ENCODE data around the gene MYPN. TPM values are rescaled to one million over a fixed set of nuclear protein-coding genes. Genes with fewer than 3 reads are reported as not detected.

MYPN gene
- total and polyA plus RNA-seq, 4 donors: 0.01 to 0.08 (median 0.03) TPM; not detected in 1

DNA sequence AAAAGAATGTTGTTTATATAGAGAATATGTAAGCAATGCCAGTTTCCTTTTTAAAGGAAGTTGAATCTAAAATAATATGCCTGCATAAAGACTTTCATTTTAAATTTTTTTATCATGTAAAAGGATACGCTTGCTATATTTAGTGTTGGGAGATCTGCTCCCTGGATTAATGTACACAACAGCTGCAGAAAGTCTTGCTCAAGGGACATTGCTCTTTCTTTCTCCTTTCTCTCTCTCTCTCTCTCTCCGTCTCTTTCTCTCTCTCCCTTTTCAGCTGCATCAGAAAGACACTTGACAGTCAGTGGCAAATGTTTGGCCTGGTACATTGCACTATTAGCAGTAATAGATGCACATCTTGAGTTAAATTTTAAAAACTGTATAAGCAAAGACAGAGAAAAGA, 739 bp downstream of the MYPN start:
- Histone ChIP-seq H3K9me3 (ENCODE audit: control insufficient read depth in 4 of 4, low read length in 3 of 4) (no peaks in the 10 kb centered on the region), H3K27me3 (ENCODE audit: control insufficient read depth in 4 of 4, insufficient read depth in 4 of 4, low read length in 3 of 4) (no peaks in the 10 kb centered on the region), H3K36me3 (ENCODE audit: control insufficient read depth in 4 of 4, insufficient read depth in 3 of 4, low read depth in 1 of 4, low read length in 3 of 4) (no peaks in the 10 kb centered on the region), H3K9ac (ENCODE audit: low read depth in 1 of 2, low read length in 2 of 2) (no peak overlapping the region), H3K27ac (ENCODE audit: low read depth in 1 of 2, low read length in 2 of 2) (no peak overlapping the region), H3K4me1 (ENCODE audit: control insufficient read depth in 4 of 4, insufficient read depth in 4 of 4, low read length in 3 of 4) (peaks cover 2 to 15% (median 8%) of the 10 kb centered on the region in 4 donors), H3K4me3 (ENCODE audit: low read depth in 1 of 3, low read length in 3 of 3) (no peak overlapping the region)
- 81% methylated on average over 2 of the region's 2 CpGs for WGBS
- TF ChIP-seq, protein P1, sequence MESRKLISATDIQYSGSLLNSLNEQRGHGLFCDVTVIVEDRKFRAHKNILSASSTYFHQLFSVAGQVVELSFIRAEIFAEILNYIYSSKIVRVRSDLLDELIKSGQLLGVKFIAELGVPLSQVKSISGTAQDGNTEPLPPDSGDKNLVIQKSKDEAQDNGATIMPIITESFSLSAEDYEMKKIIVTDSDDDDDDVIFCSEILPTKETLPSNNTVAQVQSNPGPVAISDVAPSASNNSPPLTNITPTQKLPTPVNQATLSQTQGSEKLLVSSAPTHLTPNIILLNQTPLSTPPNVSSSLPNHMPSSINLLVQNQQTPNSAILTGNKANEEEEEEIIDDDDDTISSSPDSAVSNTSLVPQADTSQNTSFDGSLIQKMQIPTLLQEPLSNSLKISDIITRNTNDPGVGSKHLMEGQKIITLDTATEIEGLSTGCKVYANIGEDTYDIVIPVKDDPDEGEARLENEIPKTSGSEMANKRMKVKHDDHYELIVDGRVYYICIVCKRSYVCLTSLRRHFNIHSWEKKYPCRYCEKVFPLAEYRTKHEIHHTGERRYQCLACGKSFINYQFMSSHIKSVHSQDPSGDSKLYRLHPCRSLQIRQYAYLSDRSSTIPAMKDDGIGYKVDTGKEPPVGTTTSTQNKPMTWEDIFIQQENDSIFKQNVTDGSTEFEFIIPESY (IDR thresholded peaks at IDR 0.05): no peak
- TF ChIP-seq FOXA1 (IDR thresholded peaks at IDR 0.05) (no peak), FOXA2 (IDR thresholded peaks at IDR 0.05) (no peak)
- no peak for DNase-seq (ENCODE audit: low spot score)

DNA sequence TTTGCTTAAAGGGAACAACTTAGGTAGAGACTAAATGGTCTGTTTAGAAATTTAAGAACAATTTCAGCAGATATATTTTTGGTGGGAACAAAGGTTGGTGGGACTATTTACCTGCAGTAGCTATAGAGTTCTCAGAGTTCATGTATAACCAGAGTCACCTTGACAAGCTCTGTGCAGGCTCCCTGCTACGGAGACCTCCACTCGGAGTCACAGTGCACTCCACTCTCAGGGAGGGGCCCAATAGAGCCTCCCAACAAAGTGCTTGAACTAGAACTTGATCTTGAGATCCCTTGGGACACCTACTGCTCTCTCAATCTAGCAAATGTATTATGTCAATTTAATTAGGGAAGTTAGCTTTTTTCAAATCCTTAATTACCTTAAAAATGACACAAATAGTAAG, 2.3 kb downstream of the MYPN start:
- Histone ChIP-seq H3K9ac (ENCODE audit: low read depth in 1 of 2, low read length in 2 of 2) (no peak overlapping the region), H3K4me1 (ENCODE audit: control insufficient read depth in 4 of 4, insufficient read depth in 4 of 4, low read length in 3 of 4) (peaks cover 2 to 15% (median 8%) of the 10 kb centered on the region in 4 donors), H3K27ac (ENCODE audit: low read depth in 1 of 2, low read length in 2 of 2) (no peak overlapping the region), H3K27me3 (ENCODE audit: control insufficient read depth in 4 of 4, insufficient read depth in 4 of 4, low read length in 3 of 4) (no peaks in the 10 kb centered on the region), H3K9me3 (ENCODE audit: control insufficient read depth in 4 of 4, low read length in 3 of 4) (no peaks in the 10 kb centered on the region), H3K4me3 (ENCODE audit: low read depth in 1 of 3, low read length in 3 of 3) (no peak overlapping the region), H3K36me3 (ENCODE audit: control insufficient read depth in 4 of 4, insufficient read depth in 3 of 4, low read depth in 1 of 4, low read length in 3 of 4) (no peaks in the 10 kb centered on the region)
- no peak for DNase-seq (ENCODE audit: low spot score)
- WGBS: 94% methylated on average over 2 of the region's 2 CpGs
- TF ChIP-seq NR2F2 (IDR thresholded peaks at IDR 0.05): no peak
- no peak for TF ChIP-seq HNF4A (conservative IDR thresholded peaks at IDR 0.05)
- no peak for TF ChIP-seq REST (IDR thresholded peaks at IDR 0.05)
- TF ChIP-seq RXRA (IDR thresholded peaks at IDR 0.05): no peak
- TF ChIP-seq, protein P2, sequence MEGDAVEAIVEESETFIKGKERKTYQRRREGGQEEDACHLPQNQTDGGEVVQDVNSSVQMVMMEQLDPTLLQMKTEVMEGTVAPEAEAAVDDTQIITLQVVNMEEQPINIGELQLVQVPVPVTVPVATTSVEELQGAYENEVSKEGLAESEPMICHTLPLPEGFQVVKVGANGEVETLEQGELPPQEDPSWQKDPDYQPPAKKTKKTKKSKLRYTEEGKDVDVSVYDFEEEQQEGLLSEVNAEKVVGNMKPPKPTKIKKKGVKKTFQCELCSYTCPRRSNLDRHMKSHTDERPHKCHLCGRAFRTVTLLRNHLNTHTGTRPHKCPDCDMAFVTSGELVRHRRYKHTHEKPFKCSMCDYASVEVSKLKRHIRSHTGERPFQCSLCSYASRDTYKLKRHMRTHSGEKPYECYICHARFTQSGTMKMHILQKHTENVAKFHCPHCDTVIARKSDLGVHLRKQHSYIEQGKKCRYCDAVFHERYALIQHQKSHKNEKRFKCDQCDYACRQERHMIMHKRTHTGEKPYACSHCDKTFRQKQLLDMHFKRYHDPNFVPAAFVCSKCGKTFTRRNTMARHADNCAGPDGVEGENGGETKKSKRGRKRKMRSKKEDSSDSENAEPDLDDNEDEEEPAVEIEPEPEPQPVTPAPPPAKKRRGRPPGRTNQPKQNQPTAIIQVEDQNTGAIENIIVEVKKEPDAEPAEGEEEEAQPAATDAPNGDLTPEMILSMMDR (IDR thresholded peaks at IDR 0.05; ENCODE audit: low read depth, low read length, missing input control): no peak
- TF ChIP-seq JUND (IDR thresholded peaks at IDR 0.05): no peak
- TF ChIP-seq ATF3 (IDR thresholded peaks at IDR 0.05): no peak
- no peak for TF ChIP-seq FOXA2 (IDR thresholded peaks at IDR 0.05)
- no peak for TF ChIP-seq HNF4G (IDR thresholded peaks at IDR 0.05)
- TF ChIP-seq, protein P1 (IDR thresholded peaks at IDR 0.05): no peak
